HL-60 (cell line): ENCODE results near the gene AFP.

Experiments
- CTCF ChIP-seq: IDR thresholded peaks from one replicate; pipeline ENCODE4 v1.5.1; 2011; ENCODE audit warnings: low read length, control low read depth, inconsistent platforms; ENCODE audit not compliant: insufficient read depth
- GABPA ChIP-seq: IDR thresholded peaks from 2 replicates; pipeline ENCODE4 v1.6.1; 2012; ENCODE audit warnings: low read depth
- POLR2AphosphoS5 ChIP-seq: IDR thresholded peaks from 2 replicates; pipeline ENCODE4 v1.6.1; 2012; ENCODE audit warnings: low read depth
- TF ChIP-seq, protein P1 (sequence below): IDR thresholded peaks from 2 replicates; pipeline ENCODE4 v1.6.1; 2012; ENCODE audit warnings: low read depth; ENCODE audit not compliant: insufficient replicate concordance

- TF ChIP-seq CTCF (no peak), GABPA (no peak), POLR2AphosphoS5 (no peak)
- TF ChIP-seq, protein P1, sequence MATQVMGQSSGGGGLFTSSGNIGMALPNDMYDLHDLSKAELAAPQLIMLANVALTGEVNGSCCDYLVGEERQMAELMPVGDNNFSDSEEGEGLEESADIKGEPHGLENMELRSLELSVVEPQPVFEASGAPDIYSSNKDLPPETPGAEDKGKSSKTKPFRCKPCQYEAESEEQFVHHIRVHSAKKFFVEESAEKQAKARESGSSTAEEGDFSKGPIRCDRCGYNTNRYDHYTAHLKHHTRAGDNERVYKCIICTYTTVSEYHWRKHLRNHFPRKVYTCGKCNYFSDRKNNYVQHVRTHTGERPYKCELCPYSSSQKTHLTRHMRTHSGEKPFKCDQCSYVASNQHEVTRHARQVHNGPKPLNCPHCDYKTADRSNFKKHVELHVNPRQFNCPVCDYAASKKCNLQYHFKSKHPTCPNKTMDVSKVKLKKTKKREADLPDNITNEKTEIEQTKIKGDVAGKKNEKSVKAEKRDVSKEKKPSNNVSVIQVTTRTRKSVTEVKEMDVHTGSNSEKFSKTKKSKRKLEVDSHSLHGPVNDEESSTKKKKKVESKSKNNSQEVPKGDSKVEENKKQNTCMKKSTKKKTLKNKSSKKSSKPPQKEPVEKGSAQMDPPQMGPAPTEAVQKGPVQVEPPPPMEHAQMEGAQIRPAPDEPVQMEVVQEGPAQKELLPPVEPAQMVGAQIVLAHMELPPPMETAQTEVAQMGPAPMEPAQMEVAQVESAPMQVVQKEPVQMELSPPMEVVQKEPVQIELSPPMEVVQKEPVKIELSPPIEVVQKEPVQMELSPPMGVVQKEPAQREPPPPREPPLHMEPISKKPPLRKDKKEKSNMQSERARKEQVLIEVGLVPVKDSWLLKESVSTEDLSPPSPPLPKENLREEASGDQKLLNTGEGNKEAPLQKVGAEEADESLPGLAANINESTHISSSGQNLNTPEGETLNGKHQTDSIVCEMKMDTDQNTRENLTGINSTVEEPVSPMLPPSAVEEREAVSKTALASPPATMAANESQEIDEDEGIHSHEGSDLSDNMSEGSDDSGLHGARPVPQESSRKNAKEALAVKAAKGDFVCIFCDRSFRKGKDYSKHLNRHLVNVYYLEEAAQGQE, result no peak
Observed at GRCh38 chr4:73396993-73397972, 38.7 kb upstream of the AFP start.
